ENCODE measurements around the gene SCN11A. TPM values are rescaled to one million over a fixed set of nuclear protein-coding genes. Genes with fewer than 3 reads are reported as not detected.

The SCN11A gene
- polyA plus RNA-seq, 2 of the 4 experiments (the other 2 are of a cell fraction) = 0.01 TPM; not detected in 1

DNA sequence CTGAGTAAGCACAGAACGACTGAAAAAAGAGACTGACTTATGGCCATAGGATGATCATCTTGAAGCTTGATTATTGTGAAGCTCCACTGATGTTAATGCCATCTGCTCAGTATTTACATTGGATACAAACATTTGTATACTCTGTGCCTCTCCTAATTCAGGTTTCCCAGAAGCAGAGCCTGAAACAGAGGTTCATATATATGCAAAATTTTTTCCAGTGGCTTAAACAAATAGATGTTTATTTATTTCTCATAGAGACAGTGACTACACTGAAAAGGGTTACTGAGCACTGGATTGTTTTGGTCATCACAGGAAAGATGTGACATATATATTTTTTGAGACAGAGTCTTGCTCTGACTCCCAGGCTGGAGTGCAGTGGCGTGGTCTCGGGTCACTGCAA lies 36.3 kb downstream of the SCN11A start (continued):
- TF ChIP-seq, protein P1, sequence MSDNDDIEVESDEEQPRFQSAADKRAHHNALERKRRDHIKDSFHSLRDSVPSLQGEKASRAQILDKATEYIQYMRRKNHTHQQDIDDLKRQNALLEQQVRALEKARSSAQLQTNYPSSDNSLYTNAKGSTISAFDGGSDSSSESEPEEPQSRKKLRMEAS (IDR thresholded peaks at IDR 0.05) = no peak
- TF ChIP-seq EHMT2 (IDR thresholded peaks at IDR 0.05; ENCODE audit: low read depth) = no peak

DNA sequence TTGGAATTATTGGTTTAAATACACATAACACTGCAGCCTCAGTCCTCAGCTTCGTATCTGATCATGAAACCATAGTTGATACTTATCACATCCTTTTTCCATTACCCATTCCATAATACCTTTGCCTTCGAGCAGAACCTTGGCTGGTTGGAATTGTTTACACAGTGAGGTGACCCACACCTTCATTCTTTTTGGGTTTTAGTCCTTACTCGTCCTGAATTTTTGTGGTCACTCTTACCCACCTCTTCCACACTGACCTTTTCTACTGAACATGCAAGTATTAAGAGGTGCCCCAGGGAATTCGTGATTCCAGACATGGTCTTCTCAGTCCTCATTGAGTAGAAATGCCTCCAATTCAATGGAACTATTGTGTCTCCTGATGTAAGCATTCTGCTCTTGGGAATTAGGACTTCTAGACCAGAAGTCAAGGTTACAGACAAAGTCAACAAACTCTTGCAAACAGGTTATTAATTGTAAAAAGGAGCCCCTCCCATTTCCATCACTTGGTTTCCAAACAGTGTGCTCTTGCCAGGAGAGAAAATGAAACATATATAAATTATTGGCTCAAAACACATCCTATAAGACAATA lies 37.7 kb downstream of the SCN11A start:
- Histone ChIP-seq H3K4me3 (no peak overlapping the region), H3K4me1 (no peaks in the 10 kb centered on the region), H3K9me3 (no peaks in the 10 kb centered on the region), H3K27ac (no peak overlapping the region), H3K4me2 (no peak overlapping the region)
- DNase-seq (ENCODE audit: low read depth in 1 of 2, low spot score in 1 of 2) (no peak), ATAC-seq (no peak), FAIRE-seq (no peak)
- no peak for TF ChIP-seq ZC3H11A (IDR thresholded peaks at IDR 0.05)
- TF ChIP-seq NFE2L2 (conservative IDR thresholded peaks at IDR 0.05; ENCODE audit: low read length) = no peak
- no peak for TF ChIP-seq MYC (IDR thresholded peaks at IDR 0.05; ENCODE audit: borderline replicate concordance, low read length)
- TF ChIP-seq FOXS1 (CRISPR knock-in tag; IDR thresholded peaks at IDR 0.05) = no peak
- ChIA-PET CTCF (interaction anchor here (3.8 kb wide), 1 partner anchor 14 kb away, joined by 12 read pairs; no protein-coding TSS in a partner anchor), POLR2A (no interaction called here)
- 2% methylated on average over 4 of the region's 4 CpGs for WGBS (ENCODE audit: missing lambda C conversion rate)

DNA sequence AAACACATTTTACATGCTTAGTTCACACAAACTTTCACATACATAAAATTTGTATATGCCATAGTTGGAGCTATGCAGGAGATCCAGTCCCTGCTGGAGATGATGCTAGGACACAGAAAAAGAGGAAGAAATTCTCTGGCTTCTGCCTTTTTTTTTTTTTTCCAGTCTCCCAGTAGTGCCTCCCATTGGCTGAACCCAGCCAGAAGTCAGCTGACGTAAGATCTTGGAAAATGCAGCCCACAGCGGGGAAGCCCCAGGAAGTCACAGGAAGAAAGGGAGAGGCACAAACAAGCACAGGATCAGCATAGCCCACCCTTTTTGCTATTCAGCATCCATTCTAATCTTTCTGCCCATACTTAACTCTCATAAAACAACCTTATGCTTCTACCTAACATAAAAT lies 38.5 kb downstream of the SCN11A start:
- no peak for DNase-seq (ENCODE audit: low read depth in 1 of 2, low spot score in 1 of 2)
- no peaks in the 10 kb centered on the region for H3K4me1 ChIP-seq
- H3K27ac ChIP-seq = no peak overlapping the region
- H3K9me3 ChIP-seq = no peaks in the 10 kb centered on the region
- H3K4me3 ChIP-seq = no peak overlapping the region
- WGBS (ENCODE audit: missing lambda C conversion rate) = 59% methylated on average over 2 of the region's 2 CpGs
- FAIRE-seq = no peak
- TF ChIP-seq, protein P2, sequence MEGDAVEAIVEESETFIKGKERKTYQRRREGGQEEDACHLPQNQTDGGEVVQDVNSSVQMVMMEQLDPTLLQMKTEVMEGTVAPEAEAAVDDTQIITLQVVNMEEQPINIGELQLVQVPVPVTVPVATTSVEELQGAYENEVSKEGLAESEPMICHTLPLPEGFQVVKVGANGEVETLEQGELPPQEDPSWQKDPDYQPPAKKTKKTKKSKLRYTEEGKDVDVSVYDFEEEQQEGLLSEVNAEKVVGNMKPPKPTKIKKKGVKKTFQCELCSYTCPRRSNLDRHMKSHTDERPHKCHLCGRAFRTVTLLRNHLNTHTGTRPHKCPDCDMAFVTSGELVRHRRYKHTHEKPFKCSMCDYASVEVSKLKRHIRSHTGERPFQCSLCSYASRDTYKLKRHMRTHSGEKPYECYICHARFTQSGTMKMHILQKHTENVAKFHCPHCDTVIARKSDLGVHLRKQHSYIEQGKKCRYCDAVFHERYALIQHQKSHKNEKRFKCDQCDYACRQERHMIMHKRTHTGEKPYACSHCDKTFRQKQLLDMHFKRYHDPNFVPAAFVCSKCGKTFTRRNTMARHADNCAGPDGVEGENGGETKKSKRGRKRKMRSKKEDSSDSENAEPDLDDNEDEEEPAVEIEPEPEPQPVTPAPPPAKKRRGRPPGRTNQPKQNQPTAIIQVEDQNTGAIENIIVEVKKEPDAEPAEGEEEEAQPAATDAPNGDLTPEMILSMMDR (IDR thresholded peaks at IDR 0.05) = no peak
- TF ChIP-seq HOXA7 (CRISPR knock-in tag; IDR thresholded peaks at IDR 0.05) = no peak
- no peak for TF ChIP-seq GATA3 (IDR thresholded peaks at IDR 0.05; ENCODE audit: borderline replicate concordance)
- TF ChIP-seq SMC3 (IDR thresholded peaks at IDR 0.05) = no peak
- no peak for TF ChIP-seq FOSL2 (IDR thresholded peaks at IDR 0.05)
- no peak for TF ChIP-seq FOSL2 (CRISPR knock-in tag; IDR thresholded peaks at IDR 0.05)
- no peak for TF ChIP-seq EHF (CRISPR knock-in tag; IDR thresholded peaks at IDR 0.05)
- ChIA-PET CTCF (interaction anchor here (3.8 kb wide), 1 partner anchor 13 kb away, joined by 12 read pairs; no protein-coding TSS in a partner anchor), POLR2A (no interaction called here)
- no peak overlapping the region for H3K4me2 ChIP-seq
- no peak for ATAC-seq

DNA sequence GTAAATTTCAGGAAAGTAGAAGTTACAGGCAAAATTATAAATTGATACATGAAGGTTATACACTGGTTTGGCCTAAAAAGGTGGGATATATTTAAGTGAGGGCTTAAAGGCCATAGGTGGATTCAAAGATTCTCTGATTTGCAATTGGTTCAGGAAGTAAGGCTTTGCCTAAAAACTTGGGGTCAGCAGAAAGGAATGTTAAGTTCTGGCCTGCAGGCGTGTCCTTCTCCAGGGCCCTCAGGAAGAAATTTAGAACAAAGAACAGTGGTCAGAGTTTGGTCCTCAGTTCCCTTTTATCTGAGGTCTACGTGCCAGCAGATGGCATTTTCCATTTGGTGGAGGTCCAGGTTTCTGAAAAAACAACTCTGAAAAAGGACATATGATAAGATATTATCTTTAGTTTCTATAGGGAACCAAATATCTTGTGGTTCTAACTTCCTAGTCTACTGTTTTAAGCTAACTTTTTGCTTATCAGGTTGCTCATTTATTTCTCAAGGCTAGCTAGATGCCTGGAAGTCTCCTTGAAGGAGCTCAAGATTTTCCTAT lies 40.5 kb downstream of the SCN11A start:
- whole genome bisulfite sequencing (ENCODE audit: missing lambda C conversion rate) = 40% methylated on average over 2 of the region's 2 CpGs
- CTCF ChIA-PET = interaction anchor here (3.8 kb wide), 1 partner anchor 11 kb away, joined by 12 read pairs; no protein-coding TSS in a partner anchor
- H3K4me3 ChIP-seq = no peak overlapping the region
- ATAC-seq (no peak), FAIRE-seq (no peak), DNase-seq (ENCODE audit: low read depth in 1 of 2, low spot score in 1 of 2) (no peak)
- H3K27ac ChIP-seq = no peak overlapping the region
- POLR2A ChIA-PET = no interaction called here
- H3K9me3 ChIP-seq = no peaks in the 10 kb centered on the region
- no peak for TF ChIP-seq RAD21 (conservative IDR thresholded peaks at IDR 0.05 in 1 of 2, IDR thresholded peaks at IDR 0.05 in 1 of 2)
- TF ChIP-seq, protein P3, sequence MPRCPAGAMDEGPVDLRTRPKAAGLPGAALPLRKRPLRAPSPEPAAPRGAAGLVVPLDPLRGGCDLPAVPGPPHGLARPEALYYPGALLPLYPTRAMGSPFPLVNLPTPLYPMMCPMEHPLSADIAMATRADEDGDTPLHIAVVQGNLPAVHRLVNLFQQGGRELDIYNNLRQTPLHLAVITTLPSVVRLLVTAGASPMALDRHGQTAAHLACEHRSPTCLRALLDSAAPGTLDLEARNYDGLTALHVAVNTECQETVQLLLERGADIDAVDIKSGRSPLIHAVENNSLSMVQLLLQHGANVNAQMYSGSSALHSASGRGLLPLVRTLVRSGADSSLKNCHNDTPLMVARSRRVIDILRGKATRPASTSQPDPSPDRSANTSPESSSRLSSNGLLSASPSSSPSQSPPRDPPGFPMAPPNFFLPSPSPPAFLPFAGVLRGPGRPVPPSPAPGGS (IDR thresholded peaks at IDR 0.05) = no peak
- TF ChIP-seq ESRRA (IDR thresholded peaks at IDR 0.05; ENCODE audit: borderline replicate concordance, low read length) = no peak
- no peak for TF ChIP-seq ZC3H11A (IDR thresholded peaks at IDR 0.05)
- no peak for TF ChIP-seq RFX5 (IDR thresholded peaks at IDR 0.05)
- TF ChIP-seq JUN (IDR thresholded peaks at IDR 0.05) = no peak
- TF ChIP-seq CBX8 (IDR thresholded peaks at IDR 0.05) = no peak
- TF ChIP-seq NFE2L2 (conservative IDR thresholded peaks at IDR 0.05; ENCODE audit: low read length) = no peak
- H3K4me1 ChIP-seq = no peaks in the 10 kb centered on the region
- H3K4me2 ChIP-seq = no peak overlapping the region

Measured in A549 (cell line).